Central memory CD4-positive, alpha-beta T cell (primary cell): ENCODE measurements around the gene PRAME.

Source experiments
- DNase-seq: peaks from one replicate; pipeline ENCODE4 v3.0.0; 2022

PRAME gene

GRCh38 chr22:22579869-22580604 lies 21.0 kb upstream of the PRAME start:
- DNase-seq = no peak

GRCh38 chr22:22578702-22579424 lies 19.8 kb upstream of the PRAME start:
- DNase-seq = no peak

- DNase-seq = no peak
These were observed 17.9 kb upstream of the PRAME start for GRCh38 chr22:22576989-22577427.

GRCh38 chr22:22576244-22576988 lies 17.4 kb upstream of the PRAME start:
- no peak for DNase-seq

- DNase-seq = no peak
These were observed 15.3 kb upstream of the PRAME start for GRCh38 chr22:22574361-22574760.

GRCh38 chr22:22573047-22573889 lies 14.2 kb upstream of the PRAME start:
- no peak for DNase-seq

GRCh38 chr22:22571862-22572261 lies 12.8 kb upstream of the PRAME start:
- no peak for DNase-seq

GRCh38 chr22:22571429-22571828 lies 12.4 kb upstream of the PRAME start:
- no peak for DNase-seq

- DNase-seq = no peak
These were observed 10.2 kb upstream of the PRAME start for GRCh38 chr22:22569218-22569617.

- no peak for DNase-seq
These were observed 6.9 kb upstream of the PRAME start for GRCh38 chr22:22565981-22566380.

GRCh38 chr22:22558071-22558971 lies 744 bp downstream of the PRAME start:
- no peak for DNase-seq

GRCh38 chr22:22556995-22557925 lies 1.8 kb downstream of the PRAME start:
- DNase-seq = no peak

- DNase-seq = no peak
These were observed 2.5 kb downstream of the PRAME start for GRCh38 chr22:22556578-22556977.

- no peak for DNase-seq
These were observed 3.5 kb downstream of the PRAME start for GRCh38 chr22:22555596-22555995.

- no peak for DNase-seq
These were observed 4.3 kb downstream of the PRAME start for GRCh38 chr22:22554587-22555284.

GRCh38 chr22:22553735-22554586 lies 5.1 kb downstream of the PRAME start:
- no peak for DNase-seq

- DNase-seq = no peak
These were observed 5.9 kb downstream of the PRAME start for GRCh38 chr22:22553141-22553540.

GRCh38 chr22:22552630-22553029 lies 6.4 kb downstream of the PRAME start:
- DNase-seq = no peak
